ENCODE results near the gene TRIM59. TPM values are rescaled to one million over a fixed set of nuclear protein-coding genes. Genes with fewer than 3 reads are reported as not detected.
A peak's percentile ranks its signal among the peaks of the same experiment; 100 is the strongest.

TRIM59 gene
- total and polyA plus RNA-seq, 9 of the 15 experiments (the other 6 are each of a cell fraction or from before 2014, with no cell fraction given): 16.8 to 101 (median 34.8) TPM

- CTCF ChIA-PET (ENCODE audit: low intra/inter-chr PET ratio): no interaction called here
- Histone ChIP-seq H3K27me3 (ENCODE audit: control insufficient read depth in 2 of 2, insufficient read depth in 2 of 2, low read length in 2 of 2) (no peaks in the 10 kb centered on the region), H3K79me2 (ENCODE audit: control insufficient read depth, insufficient read depth, low read length) (peaks cover 41% of the 10 kb centered on the region), H3K27ac (ENCODE audit: extremely low read depth, low read depth, low read length) (peak overlapping the region; percentile 77), H3K9me1 (ENCODE audit: control insufficient read depth, insufficient read depth, low read length) (no peaks in the 10 kb centered on the region), H3K4me3 (no peak overlapping the region), H2AFZ (ENCODE audit: low read depth, low read length) (peak overlapping the region; percentile 61), H3K36me3 (ENCODE audit: control insufficient read depth, insufficient read depth, low read length) (no peaks in the 10 kb centered on the region), H3K9me3 (replicated peaks; ENCODE audit: control insufficient read depth, insufficient read depth, low read depth, low read length) (no peaks in the 10 kb centered on the region), H3K9ac (ENCODE audit: insufficient read depth in 1 of 2, low read depth in 2 of 2, low read length in 2 of 2) (peak overlapping the region in 1 of 2 experiments; percentile 55; a peak in 2 of 4 replicates), H3K4me1 (replicated peaks in 1 of 2; ENCODE audit: control insufficient read depth in 2 of 2, insufficient read depth in 2 of 2, low read length in 2 of 2) (peaks cover 9 to 33% of the 10 kb centered on the region in 2 experiments; a peak in 4 of 5 replicates), H4K20me1 (replicated peaks; ENCODE audit: control insufficient read depth, insufficient read depth, low read length) (no peaks in the 10 kb centered on the region), H3K4me2 (ENCODE audit: insufficient read depth, low read length) (peak overlapping the region; percentile 66)
- POLR2A ChIA-PET: interaction anchor here (0.6 to 1.8 kb wide), 3 partner anchors 10 to 17 kb away, joined by 3 to 6 read pairs (median 4); no protein-coding TSS in a partner anchor
- DNase-seq (ENCODE audit: extremely low read depth in 1 of 4, low spot score in 3 of 4) (peak in 2 of 4 experiments; percentile 17 to 36), ATAC-seq (peak; percentile 32), FAIRE-seq (no peak)
- intact Hi-C loops (cut with micrococcal nuclease): no loop called here
- in situ Hi-C loops (cut with MboI): no loop called here
- BruUV-seq (replicated peaks): no TSS peak
- WGBS (ENCODE audit: insufficient coverage, low coverage, missing lambda C conversion rate): 0% methylated on average over 2 of the region's 2 CpGs
- TF ChIP-seq ARID3A (IDR thresholded peaks at IDR 0.05; ENCODE audit: borderline replicate concordance, low read depth, low read length) (0 out of 2 replicates have a peak, but pooled peaks have one; percentile 20), MTA2 (IDR thresholded peaks at IDR 0.05; ENCODE audit: low read depth) (peak; percentile 62; the same call in 1 of the 2 replicates), CBFA2T3 (IDR thresholded peaks at IDR 0.05) (peak; percentile 87), ZNF347 (CRISPR knock-in tag; IDR thresholded peaks at IDR 0.05; ENCODE audit: low read depth) (no peak), ETV6 (IDR thresholded peaks at IDR 0.05; ENCODE audit: borderline replicate concordance in 1 of 2, low read depth in 2 of 2, low read length in 1 of 2) (no peak), ETV6 (CRISPR knock-in tag; IDR thresholded peaks at IDR 0.05; ENCODE audit: borderline replicate concordance) (no peak), ZNF511 (CRISPR knock-in tag; IDR thresholded peaks at IDR 0.05) (no peak), FOXJ2 (tag; IDR thresholded peaks at IDR 0.05) (peak; percentile 75; the same call in 1 of the 2 replicates), DNMT1 (IDR thresholded peaks at IDR 0.05) (no peak), KLF16 (IDR thresholded peaks at IDR 0.05) (no peak), CBX5 (IDR thresholded peaks at IDR 0.05; ENCODE audit: borderline replicate concordance, low read depth) (no peak), U2AF1 (optimal IDR thresholded peaks at IDR 0.05; ENCODE audit: low read depth, low read length) (no peak), SMARCA4 (IDR thresholded peaks at IDR 0.05) (peak; percentile 79; the same call in 1 of the 2 replicates), ARID1B (IDR thresholded peaks at IDR 0.05) (peak; percentile 92), NFRKB (IDR thresholded peaks at IDR 0.05; ENCODE audit: low read depth) (no peak), ETS2 (tag; IDR thresholded peaks at IDR 0.05; ENCODE audit: borderline replicate concordance, poor library complexity, severe bottlenecking) (no peak), BRCA1 (IDR thresholded peaks at IDR 0.05) (no peak), BRCA1 (CRISPR knock-in tag; IDR thresholded peaks at IDR 0.05) (no peak), FOSL1 (tag; conservative IDR thresholded peaks at IDR 0.05) (peak; percentile 63), GMEB1 (CRISPR knock-in tag; IDR thresholded peaks at IDR 0.05) (no peak), SMARCA5 (IDR thresholded peaks at IDR 0.05) (no peak), ZNF586 (CRISPR knock-in tag; conservative IDR thresholded peaks at IDR 0.05) (no peak)
Measured at GRCh38 chr3:160393346-160394008, 56.1 kb downstream of the TRIM59 start.
